SU-DHL-6 (cell line): ENCODE measurements around the gene SLC38A8.

Experiments used
- EZH2phosphoT487 ChIP-seq: fragments of 200-600 bp; sonication (generic), shearing (Covaris generic); conservative IDR thresholded peaks from 2 replicates; pipeline ENCODE4 v1.6.1; 2018; ENCODE audit warnings: mild to moderate bottlenecking, antibody characterized with exemption, low read length, moderate library complexity, mixed read lengths
- TF ChIP-seq, protein P1 (sequence below): fragments of 200-600 bp; sonication (generic); IDR thresholded peaks from one replicate; pipeline ENCODE4 v1.5.1; 2017; ENCODE audit warnings: antibody characterized with exemption, mild to moderate bottlenecking, low read length, moderate library complexity; ENCODE audit not compliant: insufficient read depth, poor library complexity, severe bottlenecking

DNA sequence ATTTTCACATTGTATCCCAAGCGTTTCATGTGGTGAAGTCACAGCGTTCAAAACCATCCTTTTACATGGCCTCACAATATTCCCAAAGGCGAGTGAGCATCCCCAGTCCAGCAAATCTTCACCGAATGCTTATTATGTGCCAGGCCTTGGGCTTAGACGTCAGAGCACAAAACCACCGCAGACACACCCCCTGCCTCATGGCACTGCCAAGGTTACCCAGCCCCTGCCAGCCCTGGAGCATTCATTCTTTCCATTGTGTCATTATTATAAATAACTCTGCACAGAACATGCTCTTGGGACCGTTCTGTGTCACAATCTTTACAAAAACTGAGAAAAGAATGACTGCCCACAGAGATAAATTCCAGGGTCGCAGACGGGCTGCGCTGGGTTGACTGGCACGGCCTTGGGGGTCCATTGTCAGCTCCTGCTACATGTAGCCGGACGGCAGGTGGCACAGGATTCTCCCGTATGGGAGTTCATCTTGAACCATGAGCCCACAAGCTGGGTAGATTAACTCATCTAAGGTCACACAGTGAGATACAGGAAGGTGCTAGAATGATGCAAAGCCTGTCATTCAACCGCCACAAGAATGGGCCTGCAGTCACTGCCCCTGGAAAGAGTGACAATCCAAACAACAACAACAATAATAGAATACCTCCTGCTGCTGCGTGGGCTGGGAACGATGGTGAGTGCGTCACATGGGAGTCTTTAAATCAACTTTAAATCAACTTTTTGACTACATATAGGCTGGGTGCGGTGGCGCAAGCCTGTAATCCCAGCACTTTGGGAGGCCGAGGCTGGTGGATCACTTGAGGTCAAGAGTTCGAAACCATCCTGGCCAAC, 79.1 kb downstream of the SLC38A8 start:
- TF ChIP-seq, protein P1, sequence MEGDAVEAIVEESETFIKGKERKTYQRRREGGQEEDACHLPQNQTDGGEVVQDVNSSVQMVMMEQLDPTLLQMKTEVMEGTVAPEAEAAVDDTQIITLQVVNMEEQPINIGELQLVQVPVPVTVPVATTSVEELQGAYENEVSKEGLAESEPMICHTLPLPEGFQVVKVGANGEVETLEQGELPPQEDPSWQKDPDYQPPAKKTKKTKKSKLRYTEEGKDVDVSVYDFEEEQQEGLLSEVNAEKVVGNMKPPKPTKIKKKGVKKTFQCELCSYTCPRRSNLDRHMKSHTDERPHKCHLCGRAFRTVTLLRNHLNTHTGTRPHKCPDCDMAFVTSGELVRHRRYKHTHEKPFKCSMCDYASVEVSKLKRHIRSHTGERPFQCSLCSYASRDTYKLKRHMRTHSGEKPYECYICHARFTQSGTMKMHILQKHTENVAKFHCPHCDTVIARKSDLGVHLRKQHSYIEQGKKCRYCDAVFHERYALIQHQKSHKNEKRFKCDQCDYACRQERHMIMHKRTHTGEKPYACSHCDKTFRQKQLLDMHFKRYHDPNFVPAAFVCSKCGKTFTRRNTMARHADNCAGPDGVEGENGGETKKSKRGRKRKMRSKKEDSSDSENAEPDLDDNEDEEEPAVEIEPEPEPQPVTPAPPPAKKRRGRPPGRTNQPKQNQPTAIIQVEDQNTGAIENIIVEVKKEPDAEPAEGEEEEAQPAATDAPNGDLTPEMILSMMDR, result no peak
- TF ChIP-seq EZH2phosphoT487, result no peak
